Fibroblast of mammary gland (primary cell): ENCODE results near the gene TMEM184C.

Source experiments
- DNase-seq: peaks from one replicate; pipeline ENCODE4 v3.0.0-alpha.2; 2010; ENCODE audit warnings: low read depth
- H3K4me3 ChIP-seq: 2 replicates; pipeline ENCODE4 v1.5.1; 2011; ENCODE audit warnings: low read depth, mild to moderate bottlenecking, low read length, moderate library complexity; ENCODE audit not compliant: control insufficient read depth
- TF ChIP-seq, protein P1 (sequence below): conservative IDR thresholded peaks from 2 replicates; pipeline ENCODE4 v1.5.1; 2011; ENCODE audit warnings: low read depth, low read length, inconsistent platforms; ENCODE audit not compliant: control insufficient read depth, insufficient read depth

Gene TMEM184C

GRCh38 chr4:147590249-147590920 lies 26.8 kb upstream of the TMEM184C start:
- H3K4me3 ChIP-seq, result no peak overlapping the region
- TF ChIP-seq, protein P1, sequence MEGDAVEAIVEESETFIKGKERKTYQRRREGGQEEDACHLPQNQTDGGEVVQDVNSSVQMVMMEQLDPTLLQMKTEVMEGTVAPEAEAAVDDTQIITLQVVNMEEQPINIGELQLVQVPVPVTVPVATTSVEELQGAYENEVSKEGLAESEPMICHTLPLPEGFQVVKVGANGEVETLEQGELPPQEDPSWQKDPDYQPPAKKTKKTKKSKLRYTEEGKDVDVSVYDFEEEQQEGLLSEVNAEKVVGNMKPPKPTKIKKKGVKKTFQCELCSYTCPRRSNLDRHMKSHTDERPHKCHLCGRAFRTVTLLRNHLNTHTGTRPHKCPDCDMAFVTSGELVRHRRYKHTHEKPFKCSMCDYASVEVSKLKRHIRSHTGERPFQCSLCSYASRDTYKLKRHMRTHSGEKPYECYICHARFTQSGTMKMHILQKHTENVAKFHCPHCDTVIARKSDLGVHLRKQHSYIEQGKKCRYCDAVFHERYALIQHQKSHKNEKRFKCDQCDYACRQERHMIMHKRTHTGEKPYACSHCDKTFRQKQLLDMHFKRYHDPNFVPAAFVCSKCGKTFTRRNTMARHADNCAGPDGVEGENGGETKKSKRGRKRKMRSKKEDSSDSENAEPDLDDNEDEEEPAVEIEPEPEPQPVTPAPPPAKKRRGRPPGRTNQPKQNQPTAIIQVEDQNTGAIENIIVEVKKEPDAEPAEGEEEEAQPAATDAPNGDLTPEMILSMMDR, result peak; percentile 87
- peak; percentile 75 for DNase-seq

DNA sequence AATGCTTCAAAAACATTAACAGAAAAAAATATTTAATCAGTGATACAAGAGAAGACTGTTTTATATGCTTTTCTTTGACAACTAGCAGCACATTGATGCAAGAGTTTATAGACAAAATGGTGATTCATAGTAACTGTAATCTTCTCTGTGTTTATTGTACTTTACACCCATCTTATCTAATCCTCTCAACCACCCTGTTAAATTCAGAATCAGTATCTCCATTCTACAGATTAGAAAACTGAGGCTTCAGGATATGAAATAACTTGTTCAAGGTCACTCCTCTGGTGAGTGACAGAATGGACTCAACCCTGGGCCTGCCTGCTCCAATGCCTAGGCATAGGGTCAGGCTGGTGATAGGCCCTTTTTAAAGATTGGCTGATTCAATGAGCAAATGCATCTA lies 26.1 kb upstream of the TMEM184C start:
- no peak for DNase-seq
- TF ChIP-seq, protein P1, result no peak
- H3K4me3 ChIP-seq, result no peak overlapping the region

GRCh38 chr4:147594107-147594506 lies 23.1 kb upstream of the TMEM184C start:
- DNase-seq, result no peak
- TF ChIP-seq, protein P1, result peak; percentile 17
- no peak overlapping the region for H3K4me3 ChIP-seq

DNA sequence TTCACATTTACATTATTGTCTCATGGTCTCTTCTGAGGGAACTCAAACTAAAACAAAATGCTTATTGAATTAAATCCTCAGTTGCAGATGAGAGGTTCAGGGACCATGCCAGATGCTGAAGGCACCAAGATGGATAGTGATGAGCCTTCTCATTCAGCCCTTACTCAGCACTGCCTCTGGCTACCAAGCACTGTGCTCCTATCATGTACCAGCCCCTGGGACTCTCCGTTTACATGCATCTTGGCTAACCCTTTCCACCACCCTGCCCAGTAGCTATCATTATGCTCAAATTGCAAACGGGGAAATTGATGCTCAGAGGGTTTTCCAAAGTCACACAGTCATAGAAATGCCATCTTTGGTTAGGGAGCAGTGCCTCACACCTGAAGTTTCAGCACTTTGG lies 22.6 kb upstream of the TMEM184C start:
- TF ChIP-seq, protein P1, result no peak
- H3K4me3 ChIP-seq, result no peak overlapping the region
- no peak for DNase-seq

DNA sequence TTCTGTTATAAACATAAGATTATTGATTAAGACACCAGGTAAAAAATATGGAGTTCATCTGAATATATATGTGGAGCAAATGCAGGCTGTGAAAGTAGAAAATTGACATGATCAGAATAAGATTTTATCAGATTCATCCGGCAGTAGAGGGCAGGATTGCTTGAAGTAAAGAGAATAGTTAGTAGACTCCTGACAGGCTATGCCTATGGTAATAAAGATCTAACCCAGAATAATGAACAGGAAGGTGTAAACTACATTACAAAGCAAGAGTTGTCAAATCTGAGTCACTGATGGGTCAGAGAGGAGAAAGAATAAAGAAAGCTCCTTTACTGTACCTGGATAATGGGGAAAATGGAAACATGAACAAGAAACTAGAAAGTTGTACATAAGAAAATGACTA lies 20.8 kb upstream of the TMEM184C start:
- peak; percentile 23 for DNase-seq
- no peak overlapping the region for H3K4me3 ChIP-seq
- TF ChIP-seq, protein P1, result peak; percentile 5

- TF ChIP-seq, protein P1, result no peak
- no peak overlapping the region for H3K4me3 ChIP-seq
- DNase-seq, result peak; percentile 75
These were observed 20.2 kb upstream of the TMEM184C start for GRCh38 chr4:147596981-147597380.
